Nephron (organoid): ENCODE results near the gene NEK10.

ENCODE experiments used
- H3K27ac Mint-ChIP-seq, 3 experiments: 2 replicates each; pipeline ENCODE4 v1.8.0; 2020; ENCODE audit warnings: mixed read lengths in 3 of 3, mild to moderate bottlenecking in 2 of 3, moderate library complexity in 1 of 3
- H3K27me3 Mint-ChIP-seq: 2 replicates; pipeline ENCODE4 v1.8.0; 2021; ENCODE audit warnings: low read depth, mild to moderate bottlenecking, moderate library complexity, mixed read lengths
- H3K36me3 Mint-ChIP-seq: 2 replicates; pipeline ENCODE4 v1.8.0; 2020; ENCODE audit warnings: low read depth, mixed read lengths
- H3K4me1 Mint-ChIP-seq: 2 replicates; pipeline ENCODE4 v1.8.0; 2020; ENCODE audit warnings: mixed read lengths
- H3K4me3 Mint-ChIP-seq, 3 experiments: 2 replicates each; pipeline ENCODE4 v1.8.0; 2020; ENCODE audit warnings: mild to moderate bottlenecking in 3 of 3, mixed read lengths in 3 of 3, moderate library complexity in 2 of 3
- H3K9me3 Mint-ChIP-seq: 2 replicates; pipeline ENCODE4 v1.8.0; 2020; ENCODE audit warnings: mixed read lengths
- CTCF ChIP-seq, 3 experiments: fragments of 200-600 bp; sonication (generic); IDR thresholded peaks; one replicate each; pipeline ENCODE4 v1.5.0; 2021; ENCODE audit warnings: antibody characterized with exemption in 3 of 3; ENCODE audit not compliant: unreplicated experiment in 3 of 3

The NEK10 gene

GRCh38 chr3:27127879-27128278 is 241.3 kb downstream of the NEK10 start:
- no peaks in the 10 kb centered on the region for H3K36me3 Mint-ChIP-seq
- no peak overlapping the region for H3K4me3 Mint-ChIP-seq
- no peaks in the 10 kb centered on the region for H3K9me3 Mint-ChIP-seq
- H3K27me3 Mint-ChIP-seq, result no peaks in the 10 kb centered on the region
- H3K4me1 Mint-ChIP-seq, result no peaks in the 10 kb centered on the region
- no peak overlapping the region for H3K27ac Mint-ChIP-seq
- no peak for TF ChIP-seq CTCF (IDR thresholded peaks at IDR 0.05; ENCODE audit: unreplicated experiment in 3 of 3)

- Mint-ChIP-seq H3K27ac (no peak overlapping the region), H3K27me3 (no peaks in the 10 kb centered on the region), H3K9me3 (no peaks in the 10 kb centered on the region), H3K4me3 (no peak overlapping the region), H3K36me3 (no peaks in the 10 kb centered on the region), H3K4me1 (no peaks in the 10 kb centered on the region)
- no peak for TF ChIP-seq CTCF (IDR thresholded peaks at IDR 0.05; ENCODE audit: unreplicated experiment in 3 of 3)
These were observed 242.0 kb downstream of the NEK10 start for GRCh38 chr3:27127195-27127594.

- H3K4me3 Mint-ChIP-seq, result no peak overlapping the region
- no peak for TF ChIP-seq CTCF (IDR thresholded peaks at IDR 0.05; ENCODE audit: unreplicated experiment in 3 of 3)
- H3K9me3 Mint-ChIP-seq, result peaks cover 3% of the 10 kb centered on the region
- H3K27ac Mint-ChIP-seq, result no peak overlapping the region
- no peaks in the 10 kb centered on the region for H3K27me3 Mint-ChIP-seq
- no peaks in the 10 kb centered on the region for H3K4me1 Mint-ChIP-seq
- H3K36me3 Mint-ChIP-seq, result no peaks in the 10 kb centered on the region
These were observed 243.2 kb downstream of the NEK10 start for GRCh38 chr3:27125821-27126501.

- H3K36me3 Mint-ChIP-seq, result no peaks in the 10 kb centered on the region
- TF ChIP-seq CTCF (IDR thresholded peaks at IDR 0.05; ENCODE audit: unreplicated experiment in 3 of 3), result no peak
- peak overlapping the region in 1 of 3 experiments; percentile 53 for H3K27ac Mint-ChIP-seq
- no peaks in the 10 kb centered on the region for H3K4me1 Mint-ChIP-seq
- peaks cover 4% of the 10 kb centered on the region for H3K27me3 Mint-ChIP-seq
- no peak overlapping the region for H3K4me3 Mint-ChIP-seq
- H3K9me3 Mint-ChIP-seq, result peaks cover 3% of the 10 kb centered on the region
These were observed 249.5 kb downstream of the NEK10 start for GRCh38 chr3:27119639-27120038.

GRCh38 chr3:27115352-27115751 is 253.8 kb downstream of the NEK10 start:
- TF ChIP-seq CTCF (IDR thresholded peaks at IDR 0.05; ENCODE audit: unreplicated experiment in 3 of 3), result no peak
- Mint-ChIP-seq H3K9me3 (no peaks in the 10 kb centered on the region), H3K36me3 (no peaks in the 10 kb centered on the region), H3K27ac (no peak overlapping the region), H3K27me3 (peaks cover 4% of the 10 kb centered on the region), H3K4me3 (no peak overlapping the region), H3K4me1 (no peaks in the 10 kb centered on the region)

DNA sequence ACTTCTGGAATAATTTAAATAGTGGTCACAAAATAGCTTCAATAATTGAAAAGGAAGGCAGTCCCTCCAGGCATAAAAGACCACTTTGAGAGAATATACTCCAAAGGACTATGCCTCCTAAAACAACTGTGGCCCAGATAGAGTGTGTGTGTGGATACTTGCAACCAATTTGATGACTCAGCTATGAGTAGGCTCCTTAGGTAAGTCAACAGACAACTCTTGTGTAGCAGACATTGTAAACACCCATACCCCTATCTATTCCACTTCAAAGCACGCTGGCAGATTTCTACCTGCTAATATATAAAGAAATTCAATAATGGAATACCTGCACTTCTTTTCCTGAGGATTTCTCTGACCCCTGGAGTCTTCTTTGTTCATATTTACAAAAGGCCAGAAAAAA is 254.5 kb downstream of the NEK10 start:
- no peak overlapping the region for H3K4me3 Mint-ChIP-seq

More for the DNA sequence above, 254.5 kb downstream of the NEK10 start:
- TF ChIP-seq CTCF (IDR thresholded peaks at IDR 0.05; ENCODE audit: unreplicated experiment in 3 of 3), result no peak
- Mint-ChIP-seq H3K36me3 (no peaks in the 10 kb centered on the region), H3K9me3 (no peaks in the 10 kb centered on the region), H3K4me1 (no peaks in the 10 kb centered on the region), H3K27ac (no peak overlapping the region), H3K27me3 (peaks cover 4% of the 10 kb centered on the region)
